Esophagus (tissue), 2 donors: ENCODE results near the gene FOXI2. TPM values are rescaled to one million over a fixed set of nuclear protein-coding genes. Genes with fewer than 3 reads are reported as not detected.

ENCODE experiments used
- H3K27ac ChIP-seq, 2 donors: one replicate each; pipeline ENCODE4 v1.5.1; 2013; ENCODE audit warnings: low read depth in 2 of 2, mild to moderate bottlenecking in 2 of 2, inconsistent platforms in 1 of 2, low read length in 1 of 2, moderate library complexity in 1 of 2
- H3K27me3 ChIP-seq, 2 donors: one replicate each; pipeline ENCODE4 v1.6.1; 2013; ENCODE audit warnings: low read length in 2 of 2, control low read depth in 1 of 2, mild to moderate bottlenecking in 1 of 2; ENCODE audit not compliant: insufficient read depth in 2 of 2, control insufficient read depth in 1 of 2
- H3K36me3 ChIP-seq, 2 donors: one replicate each; pipeline ENCODE4 v1.6.1; 2013; ENCODE audit warnings: low read length in 1 of 2; ENCODE audit not compliant: control insufficient read depth in 2 of 2, insufficient read depth in 2 of 2
- H3K4me1 ChIP-seq, 2 donors: one replicate each; pipeline ENCODE4 v1.6.1; 2013; ENCODE audit warnings: low read length in 1 of 2; ENCODE audit not compliant: control insufficient read depth in 2 of 2, insufficient read depth in 2 of 2
- H3K4me3 ChIP-seq, 2 donors: one replicate each; pipeline ENCODE4 v1.5.1; 2013; ENCODE audit warnings: low read length in 2 of 2, mild to moderate bottlenecking in 2 of 2, low read depth in 1 of 2, moderate library complexity in 1 of 2
- H3K9me3 ChIP-seq, 2 donors: one replicate each; pipeline ENCODE4 v1.6.1; 2013; ENCODE audit warnings: mild to moderate bottlenecking in 2 of 2, low read depth in 1 of 2, low read length in 1 of 2, moderate library complexity in 1 of 2; ENCODE audit not compliant: control insufficient read depth in 2 of 2, insufficient read depth in 1 of 2
- WGBS, 2 donors: extraction: QIAGEN DNeasy Blood & Tissue Kit; methylation state at CpG; one replicate each; pipeline ENCODE4 v1.1.7; 2013; 5-methylcytosine and 5-hydroxymethylcytosine counted together
- polyA plus RNA-seq, 2 donors: library from polyadenylated mRNA; stranded (reverse); fragments of 200-250 nt; gene quantifications; one replicate each; pipeline ENCODE4 v1.2.3, GENCODE V29; 2013
- donor health status: healthy with polysubstance abuse.
- donor health status: Bipolar disorder and iron deficiency.

The FOXI2 gene
- polyA plus RNA-seq, 2 donors: 0.45 to 0.84 TPM

- Histone ChIP-seq H3K27me3 (peaks cover 0 to 2% of the 10 kb centered on the region in 2 donors), H3K36me3 (no peaks in the 10 kb centered on the region), H3K27ac (no peak overlapping the region), H3K4me1 (no peaks in the 10 kb centered on the region), H3K9me3 (no peaks in the 10 kb centered on the region), H3K4me3 (no peak overlapping the region)
- WGBS, 2 donors: 55 to 57% methylated on average over 2 of the region's 2 CpGs
Observed at GRCh38 chr10:127759276-127759675, 22.3 kb downstream of the FOXI2 start.

GRCh38 chr10:127762925-127763324, 25.9 kb downstream of the FOXI2 start:
- 31 to 68% methylated on average over 1 of the region's 1 CpG for WGBS, 2 donors
- Histone ChIP-seq H3K36me3 (no peaks in the 10 kb centered on the region), H3K27me3 (peaks cover 0 to 2% of the 10 kb centered on the region in 2 donors), H3K4me1 (no peaks in the 10 kb centered on the region), H3K27ac (no peak overlapping the region), H3K9me3 (no peaks in the 10 kb centered on the region), H3K4me3 (no peak overlapping the region)

GRCh38 chr10:127774766-127775559, 38.0 kb downstream of the FOXI2 start:
- H3K27me3 ChIP-seq: no peaks in the 10 kb centered on the region
- 28 to 32% methylated on average over 10 of the region's 10 CpGs for WGBS, 2 donors
- no peak overlapping the region for H3K27ac ChIP-seq
- no peaks in the 10 kb centered on the region for H3K36me3 ChIP-seq
- H3K9me3 ChIP-seq: no peaks in the 10 kb centered on the region
- H3K4me1 ChIP-seq: no peaks in the 10 kb centered on the region
- H3K4me3 ChIP-seq: no peak overlapping the region

- Histone ChIP-seq H3K27me3 (no peaks in the 10 kb centered on the region), H3K4me1 (no peaks in the 10 kb centered on the region), H3K9me3 (no peaks in the 10 kb centered on the region), H3K36me3 (no peaks in the 10 kb centered on the region), H3K27ac (no peak overlapping the region), H3K4me3 (no peak overlapping the region)
- WGBS, 2 donors: 27 to 50% methylated on average over 2 of the region's 2 CpGs
Observed at GRCh38 chr10:127776816-127777215, 39.8 kb downstream of the FOXI2 start.

GRCh38 chr10:127781412-127781811, 44.4 kb downstream of the FOXI2 start:
- H3K9me3 ChIP-seq: no peaks in the 10 kb centered on the region
- H3K36me3 ChIP-seq: no peaks in the 10 kb centered on the region
- H3K27ac ChIP-seq: no peak overlapping the region
- no peaks in the 10 kb centered on the region for H3K4me1 ChIP-seq
- 61 to 71% methylated on average over 1 of the region's 1 CpG for WGBS, 2 donors
- no peaks in the 10 kb centered on the region for H3K27me3 ChIP-seq
- no peak overlapping the region for H3K4me3 ChIP-seq

GRCh38 chr10:127787873-127788272, 50.9 kb downstream of the FOXI2 start:
- Histone ChIP-seq H3K27me3 (peaks cover 2% of the 10 kb centered on the region in 2 donors), H3K36me3 (no peaks in the 10 kb centered on the region), H3K9me3 (no peaks in the 10 kb centered on the region), H3K4me1 (no peaks in the 10 kb centered on the region), H3K27ac (no peak overlapping the region), H3K4me3 (no peak overlapping the region)
- 83 to 94% methylated on average over 2 of the region's 2 CpGs for WGBS, 2 donors

GRCh38 chr10:127790066-127790624, 53.2 kb downstream of the FOXI2 start:
- no peak overlapping the region for H3K27ac ChIP-seq
- no peaks in the 10 kb centered on the region for H3K36me3 ChIP-seq
- no peak overlapping the region for H3K4me3 ChIP-seq
- no peaks in the 10 kb centered on the region for H3K4me1 ChIP-seq
- peaks cover 0 to 1% of the 10 kb centered on the region in 2 donors for H3K9me3 ChIP-seq
- 53% methylated on average over 7 of the region's 7 CpGs for WGBS, 2 donors
- H3K27me3 ChIP-seq: peaks cover 2% of the 10 kb centered on the region in 2 donors

Other genes with a start within 250 kb of the FOXI2 start
- gene NPS, start 187.9 kb upstream of the FOXI2 start, polyA plus RNA-seq: not detected
- gene CLRN3, start 155.8 kb downstream of the FOXI2 start, polyA plus RNA-seq: not detected
- 1 to 10 TPM; 3.8 to 5.5 TPM for gene PTPRE, start 169.9 kb downstream of the FOXI2 start, polyA plus RNA-seq